ENCODE results near the gene TRAPPC12. TPM values are rescaled to one million over a fixed set of nuclear protein-coding genes. Genes with fewer than 3 reads are reported as not detected.

The TRAPPC12 gene
- total and polyA plus RNA-seq, 12 donors: 71.9 to 256 (median 89.6) TPM

DNA sequence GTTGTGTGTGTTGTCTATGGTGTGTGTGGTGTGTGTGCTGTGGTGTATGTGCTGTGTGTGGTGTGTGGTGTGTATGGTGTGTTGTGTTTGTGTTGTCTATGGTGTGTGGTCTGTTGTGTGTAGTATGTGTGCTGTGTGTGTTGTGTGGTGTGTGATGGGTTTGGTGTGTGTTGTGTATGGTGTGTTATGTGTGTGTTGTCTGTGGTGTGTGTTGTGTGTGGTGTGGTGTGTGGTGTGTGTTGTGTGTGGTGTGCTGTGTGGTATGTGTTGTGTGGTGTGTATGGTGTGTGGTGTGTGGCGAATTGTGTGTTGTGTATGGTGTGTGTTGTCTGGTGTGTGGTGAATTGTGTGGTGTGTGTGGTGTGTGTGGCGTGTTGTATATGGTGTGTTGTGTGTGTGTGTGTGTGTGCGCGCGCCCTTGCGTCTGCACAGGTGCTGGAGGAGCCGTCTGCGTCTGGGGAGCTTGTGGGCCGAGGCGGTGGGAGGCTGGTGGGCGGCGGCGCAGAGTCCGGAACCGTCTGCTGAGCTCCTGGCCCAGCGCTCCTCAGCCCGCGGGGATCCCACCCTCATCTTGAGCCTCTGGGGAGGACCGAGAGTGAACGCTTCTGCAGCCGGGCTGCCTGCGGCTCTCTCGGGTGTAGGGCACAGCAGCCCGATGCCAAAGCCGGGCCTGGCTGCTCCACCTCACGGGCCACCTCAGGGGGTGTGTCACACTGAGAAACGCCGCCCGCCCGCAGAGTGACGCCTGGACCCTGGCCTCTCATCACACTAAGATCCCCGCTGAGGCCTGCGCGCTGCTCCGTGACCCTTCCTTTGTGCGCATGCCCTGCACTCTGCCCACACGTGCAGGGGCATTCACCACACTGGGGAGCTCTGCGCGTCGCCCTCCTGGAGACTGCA is 148.6 kb downstream of the TRAPPC12 start:
- H3K4me1 ChIP-seq: peaks cover 5 to 36% (median 28%) of the 10 kb centered on the region in 9 donors
- 86 to 90% methylated on average over 40 of the region's 40 CpGs for WGBS, 2 donors
- H3K9me3 ChIP-seq: no peaks in the 10 kb centered on the region
- TF ChIP-seq, protein P1, sequence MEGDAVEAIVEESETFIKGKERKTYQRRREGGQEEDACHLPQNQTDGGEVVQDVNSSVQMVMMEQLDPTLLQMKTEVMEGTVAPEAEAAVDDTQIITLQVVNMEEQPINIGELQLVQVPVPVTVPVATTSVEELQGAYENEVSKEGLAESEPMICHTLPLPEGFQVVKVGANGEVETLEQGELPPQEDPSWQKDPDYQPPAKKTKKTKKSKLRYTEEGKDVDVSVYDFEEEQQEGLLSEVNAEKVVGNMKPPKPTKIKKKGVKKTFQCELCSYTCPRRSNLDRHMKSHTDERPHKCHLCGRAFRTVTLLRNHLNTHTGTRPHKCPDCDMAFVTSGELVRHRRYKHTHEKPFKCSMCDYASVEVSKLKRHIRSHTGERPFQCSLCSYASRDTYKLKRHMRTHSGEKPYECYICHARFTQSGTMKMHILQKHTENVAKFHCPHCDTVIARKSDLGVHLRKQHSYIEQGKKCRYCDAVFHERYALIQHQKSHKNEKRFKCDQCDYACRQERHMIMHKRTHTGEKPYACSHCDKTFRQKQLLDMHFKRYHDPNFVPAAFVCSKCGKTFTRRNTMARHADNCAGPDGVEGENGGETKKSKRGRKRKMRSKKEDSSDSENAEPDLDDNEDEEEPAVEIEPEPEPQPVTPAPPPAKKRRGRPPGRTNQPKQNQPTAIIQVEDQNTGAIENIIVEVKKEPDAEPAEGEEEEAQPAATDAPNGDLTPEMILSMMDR (IDR thresholded peaks at IDR 0.05): no peak
- DNase-seq (no peak), ATAC-seq (no peak)
- H3K27me3 ChIP-seq: no peaks in the 10 kb centered on the region
- no peak overlapping the region for H3K27ac ChIP-seq
- intact Hi-C loops (cut with DNase I): no loop called here
- H3K4me3 ChIP-seq: no peak overlapping the region
- H3K36me3 ChIP-seq: peaks cover 0 to 28% (median 0%) of the 10 kb centered on the region in 9 donors

Other genes with a start within 250 kb of the TRAPPC12 start
- gene EIPR1, start 1.9 kb upstream of the TRAPPC12 start, total RNA-seq: 10 to 100 TPM in 7 of 10 donors, 1 to 10 TPM in 3; 8.2 to 14.7 (median 12.0) TPM
- 10 to 100 TPM in 1 of 2 donors, 1 to 10 TPM in 1; 6.8 to 22.3 TPM for gene EIPR1, start 1.9 kb upstream of the TRAPPC12 start, polyA plus RNA-seq
- 100 to 1,000 TPM; 100 to 204 (median 175) TPM for gene ADI1, start 139.8 kb downstream of the TRAPPC12 start, total RNA-seq
- gene ADI1, start 139.8 kb downstream of the TRAPPC12 start, polyA plus RNA-seq: 100 to 1,000 TPM in 1 of 2 donors, 10 to 100 TPM in 1; 49.2 to 126 TPM
- 10 to 100 TPM; 17.3 to 24.0 (median 19.9) TPM for gene RNASEH1, start 178.6 kb downstream of the TRAPPC12 start, total RNA-seq
- 10 to 100 TPM in 1 of 2 donors, 1 to 10 TPM in 1; 8.7 to 15.3 TPM for gene RNASEH1, start 178.6 kb downstream of the TRAPPC12 start, polyA plus RNA-seq
- 100 to 1,000 TPM; 446 to 663 (median 505) TPM for gene RPS7, start 195.6 kb downstream of the TRAPPC12 start, total RNA-seq
- gene RPS7, start 195.6 kb downstream of the TRAPPC12 start, polyA plus RNA-seq: 1,000 to 10,000 TPM; 1,343 to 1,956 TPM
- 1 to 10 TPM; 2.0 to 7.2 (median 4.1) TPM for gene COLEC11, start 215.4 kb downstream of the TRAPPC12 start, total RNA-seq
- 10 to 100 TPM; 18.2 to 26.7 TPM for gene COLEC11, start 215.4 kb downstream of the TRAPPC12 start, polyA plus RNA-seq

Measured in heart right ventricle (tissue), 16 donors.